Naive thymus-derived CD4-positive, alpha-beta T cell (primary cell): ENCODE measurements around the gene MED20. TPM values are rescaled to one million over a fixed set of nuclear protein-coding genes. Genes with fewer than 3 reads are reported as not detected.

Experiments used
- ATAC-seq: fragments of 150-1000 bp; cut with Tn5 transposase; 2 replicates; pipeline ENCODE4 v1.10.0; 2021; ENCODE audit warnings: mild to moderate bottlenecking, moderate library complexity
- CTCF ChIA-PET: fragments of 350-600 bp; sonication (Branson Sonifier 250); formaldehyde crosslinking; loops from one replicate; lab custom pipeline; 2021; ENCODE audit warnings: antibody characterized with exemption; lab: Charles Lee
- POLR2A ChIA-PET: fragments of 350-600 bp; sonication (Branson Sonifier 250); formaldehyde crosslinking; loops from one replicate; lab custom pipeline; 2021; ENCODE audit warnings: antibody characterized with exemption, inconsistent platforms; lab: Charles Lee
- DNase-seq, 9 donors: peaks; one replicate each; pipeline versions ENCODE4 v3.0.0 to v3.0.0-alpha.2; 2020 to 2022; ENCODE audit warnings: mixed read lengths in 1 of 9
- H3K27ac ChIP-seq: one replicate; pipeline ENCODE4 v1.7.0; 2013; ENCODE audit warnings: mild to moderate bottlenecking, low read depth, low read length, moderate library complexity
- H3K27me3 ChIP-seq, 2 donors: one replicate each; pipeline ENCODE4 v1.7.0; 2013; ENCODE audit warnings: low read length in 2 of 2, mild to moderate bottlenecking in 2 of 2, moderate library complexity in 2 of 2; ENCODE audit not compliant: control insufficient read depth in 2 of 2, insufficient read depth in 2 of 2
- H3K36me3 ChIP-seq, 3 experiments: 1 replicate in 2 of 3; 2 replicates in 1 of 3; pipeline ENCODE4 v1.7.0; 2013; ENCODE audit warnings: low read length in 3 of 3, mild to moderate bottlenecking in 3 of 3, moderate library complexity in 1 of 3; ENCODE audit not compliant: insufficient read depth in 3 of 3, control insufficient read depth in 2 of 3
- H3K4me1 ChIP-seq, 2 donors: one replicate each; pipeline ENCODE4 v1.7.0; 2013; ENCODE audit warnings: low read length in 2 of 2, mild to moderate bottlenecking in 2 of 2, moderate library complexity in 1 of 2; ENCODE audit not compliant: control insufficient read depth in 2 of 2, insufficient read depth in 2 of 2
- H3K4me3 ChIP-seq: 2 replicates; pipeline ENCODE4 v1.7.0; 2013; ENCODE audit warnings: mild to moderate bottlenecking, low read length
- H3K9me3 ChIP-seq, 3 experiments: 1 replicate in 2 of 3; 2 replicates in 1 of 3; pipeline ENCODE4 v1.7.0; 2013; ENCODE audit warnings: low read length in 3 of 3; ENCODE audit not compliant: control insufficient read depth in 2 of 3
- H3K27ac Mint-ChIP-seq, 9 donors: one replicate each; pipeline ENCODE4 v1.8.0; 2020 to 2022; ENCODE audit warnings: mixed read lengths in 9 of 9, mild to moderate bottlenecking in 8 of 9, moderate library complexity in 5 of 9, inconsistent platforms in 2 of 9
- H3K27me3 Mint-ChIP-seq, 5 donors: one replicate each; pipeline ENCODE4 v1.8.0; 2021 to 2022; ENCODE audit warnings: mixed read lengths in 5 of 5, mild to moderate bottlenecking in 1 of 5
- H3K36me3 Mint-ChIP-seq, 5 donors: one replicate each; pipeline ENCODE4 v1.8.0; 2020 to 2022; ENCODE audit warnings: mixed read lengths in 5 of 5, mild to moderate bottlenecking in 3 of 5, inconsistent platforms in 1 of 5
- H3K4me1 Mint-ChIP-seq, 7 donors: one replicate each; pipeline ENCODE4 v1.8.0; 2020 to 2022; ENCODE audit warnings: mixed read lengths in 7 of 7, mild to moderate bottlenecking in 3 of 7, inconsistent platforms in 1 of 7
- H3K4me3 Mint-ChIP-seq, 10 donors: one replicate each; pipeline ENCODE4 v1.8.0; 2020 to 2022; ENCODE audit warnings: mild to moderate bottlenecking in 10 of 10, mixed read lengths in 10 of 10, moderate library complexity in 6 of 10, inconsistent platforms in 2 of 10
- H3K9me3 Mint-ChIP-seq, 11 donors: one replicate each; pipeline ENCODE4 v1.8.0; 2020 to 2022; ENCODE audit warnings: mixed read lengths in 11 of 11, mild to moderate bottlenecking in 4 of 11, inconsistent platforms in 1 of 11, moderate library complexity in 1 of 11
- intact Hi-C, 2 donors: fragments of 100-400 bp; cut with micrococcal nuclease; formaldehyde crosslinking; loops; one replicate each; pipeline ENCODE4 v1.15.1; 2023
- polyA plus RNA-seq, 2 donors: library from polyadenylated mRNA; unstranded; fragments of 300-500 nt; fragmentation: Illumina TruSeq; gene quantifications; one replicate each; pipeline ENCODE4 v1.2.3, GENCODE V29; 2021
- total RNA-seq, 6 experiments: library from RNA in 5 of 6; stranded (reverse) in 5 of 6; gene quantifications; 1 replicate in 5 of 6; 2 replicates in 1 of 6; pipeline ENCODE4 v1.2.3 and lab custom pipeline; 2021 to 2026

The MED20 gene
- total and polyA plus RNA-seq, 7 experiments from 2014 or later, result 4.2 to 21.7 (median 7.6) TPM

DNA sequence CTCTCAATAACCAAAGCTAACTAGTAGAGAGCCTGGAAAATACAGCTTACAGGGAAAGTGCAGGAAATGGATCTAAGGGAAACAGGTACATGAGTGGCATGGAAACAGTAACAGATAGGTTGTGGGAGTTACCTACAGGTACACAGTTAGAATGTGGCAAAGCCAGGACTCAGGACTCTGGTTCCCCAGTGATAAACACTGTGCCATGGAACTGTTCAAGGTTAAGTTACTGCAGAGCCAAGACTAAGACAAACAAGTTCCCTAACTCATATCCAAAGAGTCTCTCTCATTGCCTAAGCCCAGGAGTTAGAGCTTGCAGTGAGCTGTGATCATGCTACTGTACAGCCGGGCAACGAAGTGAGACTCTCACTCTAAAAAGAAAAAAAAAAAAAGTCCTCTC is 6.6 kb downstream of the MED20 start:
- Mint-ChIP-seq H3K4me1 (peaks cover 0 to 31% (median 9%) of the 10 kb centered on the region in 7 donors), H3K36me3 (peaks cover 4 to 34% (median 6%) of the 10 kb centered on the region in 5 donors), H3K4me3 (no peak overlapping the region), H3K27ac (peak overlapping the region in 1 of 9 donors; percentile 52), H3K9me3 (no peaks in the 10 kb centered on the region), H3K27me3 (no peaks in the 10 kb centered on the region)
- Histone ChIP-seq H3K36me3 (peaks cover 0 to 27% (median 5%) of the 10 kb centered on the region in 3 experiments), H3K4me1 (peaks cover 0 to under 1% of the 10 kb centered on the region in 2 donors), H3K27ac (no peak overlapping the region), H3K9me3 (no peaks in the 10 kb centered on the region), H3K4me3 (no peak overlapping the region), H3K27me3 (no peaks in the 10 kb centered on the region)
- ATAC-seq (no peak), DNase-seq (no peak)
- ChIA-PET POLR2A (interaction anchor here (0.5 kb wide), 1 partner anchor 79 kb away, joined by 3 read pairs; no protein-coding TSS in a partner anchor), CTCF (no interaction called here)
- intact Hi-C loops, result no loop called here

- ATAC-seq (no peak), DNase-seq (no peak)
- Histone ChIP-seq H3K4me1 (no peaks in the 10 kb centered on the region), H3K4me3 (no peak overlapping the region), H3K9me3 (no peaks in the 10 kb centered on the region), H3K36me3 (peaks cover 0 to 48% (median 0%) of the 10 kb centered on the region in 3 experiments), H3K27ac (no peak overlapping the region), H3K27me3 (no peaks in the 10 kb centered on the region)
- peaks cover 4 to 40% (median 16%) of the 10 kb centered on the region in 5 donors for H3K36me3 Mint-ChIP-seq
- no peak overlapping the region for H3K27ac Mint-ChIP-seq
- no peaks in the 10 kb centered on the region for H3K9me3 Mint-ChIP-seq
- ChIA-PET POLR2A (no interaction called here), CTCF (no interaction called here)
- intact Hi-C loops, result no loop called here
- no peak overlapping the region for H3K4me3 Mint-ChIP-seq
- H3K27me3 Mint-ChIP-seq, result no peaks in the 10 kb centered on the region
- peaks cover 5 to 29% (median 18%) of the 10 kb centered on the region in 7 donors for H3K4me1 Mint-ChIP-seq
Observed at GRCh38 chr6:41909727-41910126, 11.2 kb downstream of the MED20 start.

GRCh38 chr6:41901882-41902519 is 18.9 kb downstream of the MED20 start:
- Histone ChIP-seq H3K4me3 (no peak overlapping the region), H3K4me1 (peaks cover 0 to 7% of the 10 kb centered on the region in 2 donors), H3K27me3 (no peaks in the 10 kb centered on the region), H3K9me3 (no peaks in the 10 kb centered on the region), H3K36me3 (peaks cover 0 to 10% (median 0%) of the 10 kb centered on the region in 3 experiments), H3K27ac (no peak overlapping the region)
- Mint-ChIP-seq H3K4me1 (peaks cover 8 to 27% (median 23%) of the 10 kb centered on the region in 7 donors), H3K27ac (peak overlapping the region in 7 of 9 donors; percentile 5 to 61 (median 14)), H3K4me3 (no peak overlapping the region), H3K27me3 (no peaks in the 10 kb centered on the region), H3K9me3 (no peaks in the 10 kb centered on the region), H3K36me3 (peaks cover 0 to 7% (median 6%) of the 10 kb centered on the region in 5 donors)
- intact Hi-C loops, result loop anchor here (1.0 to 2.0 kb wide), 6 partner anchors 8 to 315 kb away; partner anchors contain the start of genes BYSL (in 1 of the 2), MED20 (in 1 of the 2) and MRPS10 (in 1 of the 2)
- DNase-seq, result peak in 8 of 9 donors; percentile 42 to 66 (median 52)
- peak; percentile 78 for ATAC-seq
- ChIA-PET CTCF (interaction anchor here (0.8 to 2.3 kb wide), 6 partner anchors 131 to 202 kb away, joined by 3 to 8 read pairs (median 4); no protein-coding TSS in a partner anchor), POLR2A (interaction anchor here (1.0 to 1.4 kb wide), 3 partner anchors 142 to 147 kb away, joined by 3 to 5 read pairs (median 3); no protein-coding TSS in a partner anchor)

- Histone ChIP-seq H3K36me3 (no peaks in the 10 kb centered on the region), H3K9me3 (no peaks in the 10 kb centered on the region), H3K27me3 (no peaks in the 10 kb centered on the region), H3K4me1 (peaks cover 5 to 14% of the 10 kb centered on the region in 2 donors), H3K27ac (no peak overlapping the region), H3K4me3 (no peak overlapping the region)
- DNase-seq (no peak), ATAC-seq (no peak)
- intact Hi-C loops, result no loop called here
- Mint-ChIP-seq H3K4me3 (no peak overlapping the region), H3K36me3 (peaks cover 0 to 7% (median 0%) of the 10 kb centered on the region in 5 donors), H3K4me1 (peaks cover 12 to 31% (median 27%) of the 10 kb centered on the region in 7 donors), H3K27ac (peak overlapping the region in 1 of 9 donors; percentile 31), H3K27me3 (no peaks in the 10 kb centered on the region), H3K9me3 (no peaks in the 10 kb centered on the region)
- ChIA-PET POLR2A (interaction anchor here (1.0 kb wide), 1 partner anchor 144 kb away, joined by 5 read pairs; no protein-coding TSS in a partner anchor), CTCF (interaction anchor here (0.8 kb wide), 1 partner anchor 145 kb away, joined by 5 read pairs; no protein-coding TSS in a partner anchor)
Observed at GRCh38 chr6:41900861-41901260, 20.1 kb downstream of the MED20 start.

- peak overlapping the region; percentile 76 for H3K27ac ChIP-seq
- Mint-ChIP-seq H3K4me1 (peaks cover 5 to 17% (median 11%) of the 10 kb centered on the region in 7 donors), H3K9me3 (no peaks in the 10 kb centered on the region), H3K36me3 (peaks cover 0 to 2% (median 0%) of the 10 kb centered on the region in 5 donors), H3K27me3 (peaks cover 0 to 7% (median 0%) of the 10 kb centered on the region in 5 donors), H3K27ac (peak overlapping the region in 7 of 9 donors; percentile 11 to 97 (median 93)), H3K4me3 (peak overlapping the region in 1 of 10 donors; percentile 94)
- ATAC-seq (no peak), DNase-seq (no peak)
- no peaks in the 10 kb centered on the region for H3K27me3 ChIP-seq
- H3K9me3 ChIP-seq, result no peaks in the 10 kb centered on the region
- ChIA-PET CTCF (interaction anchor here (0.7 to 1.4 kb wide), 4 partner anchors 25 to 148 kb away, joined by 3 to 5 read pairs (median 4); partner anchors contain the start of genes BYSL, MED20 and TOMM6), POLR2A (interaction anchor here (0.7 to 1.9 kb wide), 6 partner anchors 10 to 242 kb away, joined by 3 to 8 read pairs (median 4); partner anchors contain the start of genes BYSL, MED20, TAF8 and TOMM6)
- H3K4me3 ChIP-seq, result peak overlapping the region; percentile 69
- H3K4me1 ChIP-seq, result peaks cover 14 to 26% of the 10 kb centered on the region in 2 donors
- intact Hi-C loops, result loop anchor here (5.0 kb wide), 4 partner anchors 49 to 1276 kb away; partner anchors contain the start of genes FOXP4 (in 1 of the 2), SRF (in 1 of the 2) and TBCC (in 1 of the 2)
- H3K36me3 ChIP-seq, result no peaks in the 10 kb centered on the region
Observed at GRCh38 chr6:41896281-41896680, 24.7 kb downstream of the MED20 start.
